Measurements from ENCODE around the gene NOTCH3.

The NOTCH3 gene

GRCh38 chr19:15200553-15201364 is at the start of gene NOTCH3:
Gene NOTCH3, minus strand, starts transcription at chr19:15200995. Its CDS starts 90 bp downstream, at chr19:15200905.
- Mint-ChIP-seq H3K27me3 (peaks cover 29% of the 10 kb centered on the region), H3K9me3 (ENCODE audit: low read depth) (no peaks in the 10 kb centered on the region), H3K36me3 (peaks cover 3% of the 10 kb centered on the region), H3K4me1 (ENCODE audit: low read depth) (peaks cover 26% of the 10 kb centered on the region), H3K4me3 (peak within 1 kb of the TSS; percentile 77), H3K27ac (no peak within 1 kb of the TSS)

GRCh38 chr19:15250640-15250993 is 49.8 kb upstream of the NOTCH3 start:
- Mint-ChIP-seq H3K9me3 (ENCODE audit: low read depth) (no peaks in the 10 kb centered on the region), H3K4me3 (no peak overlapping the region), H3K27ac (no peak overlapping the region), H3K27me3 (no peaks in the 10 kb centered on the region), H3K36me3 (no peaks in the 10 kb centered on the region), H3K4me1 (ENCODE audit: low read depth) (no peaks in the 10 kb centered on the region)

GRCh38 chr19:15249972-15250639 is 49.3 kb upstream of the NOTCH3 start:
- no peak overlapping the region for H3K27ac Mint-ChIP-seq
- no peaks in the 10 kb centered on the region for H3K9me3 Mint-ChIP-seq (ENCODE audit: low read depth)
- no peaks in the 10 kb centered on the region for H3K4me1 Mint-ChIP-seq (ENCODE audit: low read depth)
- H3K4me3 Mint-ChIP-seq: no peak overlapping the region
- H3K27me3 Mint-ChIP-seq: no peaks in the 10 kb centered on the region
- no peaks in the 10 kb centered on the region for H3K36me3 Mint-ChIP-seq

- H3K36me3 Mint-ChIP-seq: no peaks in the 10 kb centered on the region
- no peaks in the 10 kb centered on the region for H3K4me1 Mint-ChIP-seq (ENCODE audit: low read depth)
- no peak overlapping the region for H3K27ac Mint-ChIP-seq
- H3K4me3 Mint-ChIP-seq: no peak overlapping the region
- H3K9me3 Mint-ChIP-seq (ENCODE audit: low read depth): no peaks in the 10 kb centered on the region
- H3K27me3 Mint-ChIP-seq: no peaks in the 10 kb centered on the region
Observed at GRCh38 chr19:15249528-15249874, 48.7 kb upstream of the NOTCH3 start.

GRCh38 chr19:15248648-15249527 is 48.1 kb upstream of the NOTCH3 start:
- H3K9me3 Mint-ChIP-seq (ENCODE audit: low read depth): no peaks in the 10 kb centered on the region
- no peaks in the 10 kb centered on the region for H3K27me3 Mint-ChIP-seq
- no peak overlapping the region for H3K27ac Mint-ChIP-seq

GRCh38 chr19:15248106-15248505 is 47.3 kb upstream of the NOTCH3 start:
- Mint-ChIP-seq H3K27ac (no peak overlapping the region), H3K9me3 (ENCODE audit: low read depth) (no peaks in the 10 kb centered on the region), H3K36me3 (peaks cover 3% of the 10 kb centered on the region), H3K27me3 (no peaks in the 10 kb centered on the region), H3K4me1 (ENCODE audit: low read depth) (no peaks in the 10 kb centered on the region), H3K4me3 (no peak overlapping the region)

More at GRCh38 chr19:15248648-15249527, 48.1 kb upstream of the NOTCH3 start:
- Mint-ChIP-seq H3K36me3 (peaks cover under 1% of the 10 kb centered on the region), H3K4me3 (no peak overlapping the region), H3K4me1 (ENCODE audit: low read depth) (no peaks in the 10 kb centered on the region)

GRCh38 chr19:15247107-15248014 is 46.6 kb upstream of the NOTCH3 start:
- no peaks in the 10 kb centered on the region for H3K27me3 Mint-ChIP-seq
- no peak overlapping the region for H3K4me3 Mint-ChIP-seq
- no peaks in the 10 kb centered on the region for H3K9me3 Mint-ChIP-seq (ENCODE audit: low read depth)
- no peaks in the 10 kb centered on the region for H3K4me1 Mint-ChIP-seq (ENCODE audit: low read depth)
- H3K27ac Mint-ChIP-seq: no peak overlapping the region
- peaks cover 3% of the 10 kb centered on the region for H3K36me3 Mint-ChIP-seq

- peaks cover 3% of the 10 kb centered on the region for H3K36me3 Mint-ChIP-seq
- no peaks in the 10 kb centered on the region for H3K27me3 Mint-ChIP-seq
- H3K27ac Mint-ChIP-seq: no peak overlapping the region
- H3K4me1 Mint-ChIP-seq (ENCODE audit: low read depth): no peaks in the 10 kb centered on the region
- H3K9me3 Mint-ChIP-seq (ENCODE audit: low read depth): no peaks in the 10 kb centered on the region
- H3K4me3 Mint-ChIP-seq: no peak overlapping the region
Observed at GRCh38 chr19:15246198-15246481, 45.3 kb upstream of the NOTCH3 start.

- H3K9me3 Mint-ChIP-seq (ENCODE audit: low read depth): no peaks in the 10 kb centered on the region
- no peaks in the 10 kb centered on the region for H3K27me3 Mint-ChIP-seq
- no peak overlapping the region for H3K4me3 Mint-ChIP-seq
- H3K27ac Mint-ChIP-seq: no peak overlapping the region
- H3K4me1 Mint-ChIP-seq (ENCODE audit: low read depth): no peaks in the 10 kb centered on the region
- H3K36me3 Mint-ChIP-seq: peaks cover 3% of the 10 kb centered on the region
Observed at GRCh38 chr19:15245370-15246197, 44.8 kb upstream of the NOTCH3 start.

- peaks cover 3% of the 10 kb centered on the region for H3K36me3 Mint-ChIP-seq
- H3K4me3 Mint-ChIP-seq: no peak overlapping the region
- H3K27me3 Mint-ChIP-seq: no peaks in the 10 kb centered on the region
- no peak overlapping the region for H3K27ac Mint-ChIP-seq
- no peaks in the 10 kb centered on the region for H3K9me3 Mint-ChIP-seq (ENCODE audit: low read depth)
- H3K4me1 Mint-ChIP-seq (ENCODE audit: low read depth): no peaks in the 10 kb centered on the region
Observed at GRCh38 chr19:15244808-15245207, 44.0 kb upstream of the NOTCH3 start.

GRCh38 chr19:15244106-15244803 is 43.5 kb upstream of the NOTCH3 start:
- H3K27ac Mint-ChIP-seq: no peak overlapping the region
- no peaks in the 10 kb centered on the region for H3K27me3 Mint-ChIP-seq
- H3K9me3 Mint-ChIP-seq (ENCODE audit: low read depth): no peaks in the 10 kb centered on the region

GRCh38 chr19:15243236-15243957 is 42.6 kb upstream of the NOTCH3 start:
- Mint-ChIP-seq H3K27ac (no peak overlapping the region), H3K4me1 (ENCODE audit: low read depth) (no peaks in the 10 kb centered on the region), H3K27me3 (no peaks in the 10 kb centered on the region), H3K4me3 (no peak overlapping the region), H3K36me3 (peaks cover 3% of the 10 kb centered on the region), H3K9me3 (ENCODE audit: low read depth) (no peaks in the 10 kb centered on the region)

More at GRCh38 chr19:15244106-15244803, 43.5 kb upstream of the NOTCH3 start:
- Mint-ChIP-seq H3K36me3 (peaks cover 3% of the 10 kb centered on the region), H3K4me1 (ENCODE audit: low read depth) (no peaks in the 10 kb centered on the region), H3K4me3 (no peak overlapping the region)

All from activated naive CD8-positive, alpha-beta T cell (primary cell).